Mesendoderm (in vitro differentiated cells): ENCODE measurements around the gene SEC61B. TPM values are rescaled to one million over a fixed set of nuclear protein-coding genes. Genes with fewer than 3 reads are reported as not detected.

Source experiments
- DNase-seq: peaks from one replicate; pipeline ENCODE4 v3.0.0; 2013
- H2AK5ac ChIP-seq: 2 replicates; pipeline ENCODE4 v1.6.1; 2013; ENCODE audit warnings: low read length, inconsistent platforms
- H2BK120ac ChIP-seq: 2 replicates; pipeline ENCODE4 v1.6.1; 2013; ENCODE audit warnings: low read depth, mild to moderate bottlenecking, low read length, moderate library complexity, mixed read lengths
- H2BK15ac ChIP-seq: replicated peaks from 2 replicates; pipeline ENCODE4 v1.6.1; 2013; ENCODE audit warnings: low read depth, mild to moderate bottlenecking, moderate library complexity
- H2BK5ac ChIP-seq: 2 replicates; pipeline ENCODE4 v1.6.1; 2013; ENCODE audit warnings: low read length, inconsistent platforms
- H3K18ac ChIP-seq: 2 replicates; pipeline ENCODE4 v1.6.1; 2013; ENCODE audit warnings: mild to moderate bottlenecking, low read length, mixed read lengths
- H3K23ac ChIP-seq: one replicate; pipeline ENCODE4 v1.6.1; 2013; ENCODE audit warnings: low read length
- H3K27ac ChIP-seq: 2 replicates; pipeline ENCODE4 v1.5.1; 2013; ENCODE audit warnings: low read depth, mild to moderate bottlenecking, inconsistent platforms, low read length, moderate library complexity
- H3K27me3 ChIP-seq: 2 replicates; pipeline ENCODE4 v1.6.1; 2013; ENCODE audit warnings: low read length, control low read depth, mild to moderate bottlenecking, inconsistent platforms; ENCODE audit not compliant: insufficient read depth, poor library complexity
- H3K36me3 ChIP-seq: 2 replicates; pipeline ENCODE4 v1.6.1; 2013; ENCODE audit warnings: low read length, inconsistent platforms; ENCODE audit not compliant: control insufficient read depth, insufficient read depth
- H3K4ac ChIP-seq: one replicate; pipeline ENCODE4 v1.6.1; 2013; ENCODE audit warnings: low read depth, mild to moderate bottlenecking, low read length, moderate library complexity
- H3K4me1 ChIP-seq: 2 replicates; pipeline ENCODE4 v1.6.1; 2013; ENCODE audit warnings: low read depth, low read length, inconsistent platforms; ENCODE audit not compliant: control insufficient read depth
- H3K4me2 ChIP-seq: 2 replicates; pipeline ENCODE4 v1.6.1; 2013; ENCODE audit warnings: low read length
- H3K4me3 ChIP-seq: 2 replicates; pipeline ENCODE4 v1.5.1; 2013; ENCODE audit warnings: mild to moderate bottlenecking, low read length
- H3K56ac ChIP-seq: one replicate; pipeline ENCODE4 v1.6.1; 2013; ENCODE audit warnings: low read length
- H3K79me1 ChIP-seq: 2 replicates; pipeline ENCODE4 v1.6.1; 2013; ENCODE audit warnings: low read length, inconsistent platforms
- H3K79me2 ChIP-seq: 2 replicates; pipeline ENCODE4 v1.6.1; 2013; ENCODE audit warnings: mild to moderate bottlenecking, low read length; ENCODE audit not compliant: control insufficient read depth, insufficient read depth
- H3K9ac ChIP-seq: 2 replicates; pipeline ENCODE4 v1.6.1; 2013; ENCODE audit warnings: low read length, inconsistent platforms
- H4K5ac ChIP-seq: one replicate; pipeline ENCODE4 v1.6.1; 2013; ENCODE audit warnings: low read length
- H4K8ac ChIP-seq: one replicate; pipeline ENCODE4 v1.6.1; 2013; ENCODE audit warnings: low read depth, mild to moderate bottlenecking, control low read depth, low read length, moderate library complexity
- WGBS: extraction: QIAGEN DNeasy Blood & Tissue Kit; methylation state at CpG from one replicate; pipeline ENCODE4 v1.1.7; 2013; ENCODE audit warnings: low lambda C conversion rate, missing lambda C conversion rate; ENCODE audit not compliant: insufficient coverage; ENCODE audit errors: extremely low coverage; 5-methylcytosine and 5-hydroxymethylcytosine counted together
- small RNA-seq: library from polyadenylated mRNA; stranded (forward); fragments of <200 nt; extraction: miRNeasy Mini kit (QIAGEN cat#:217004); gene quantifications from one replicate; pipeline ENCODE3, GENCODE V24; 2013; ENCODE audit not compliant: insufficient read depth

The SEC61B gene

DNA sequence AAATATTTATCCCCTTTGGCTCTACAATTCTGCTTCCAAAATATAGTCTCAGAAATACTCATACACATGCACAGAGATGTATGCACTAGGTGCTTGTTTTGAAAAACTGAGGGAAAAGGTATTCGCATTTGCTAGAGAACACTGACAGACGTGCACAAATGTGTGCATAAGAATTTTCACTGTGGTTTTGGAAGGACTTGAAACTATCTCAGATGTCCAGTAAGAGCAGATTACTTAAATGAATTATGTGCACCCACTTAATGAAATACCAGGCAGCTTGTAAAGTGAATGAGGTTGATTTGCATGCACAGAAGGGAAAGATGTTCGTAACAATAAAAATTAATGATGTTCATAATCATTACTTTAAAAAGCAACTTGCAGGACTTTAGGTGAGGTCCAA is 48.4 kb downstream of the SEC61B start:
- Histone ChIP-seq H4K8ac (no peak overlapping the region), H3K79me1 (no peaks in the 10 kb centered on the region), H3K27me3 (no peaks in the 10 kb centered on the region), H3K18ac (no peak overlapping the region), H3K23ac (no peak overlapping the region), H3K9ac (no peak overlapping the region), H2AK5ac (no peak overlapping the region), H3K79me2 (no peaks in the 10 kb centered on the region), H3K4me1 (no peaks in the 10 kb centered on the region), H3K36me3 (no peaks in the 10 kb centered on the region), H3K4me3 (no peak overlapping the region), H3K4ac (no peak overlapping the region), H3K27ac (no peak overlapping the region), H4K5ac (no peak overlapping the region), H2BK15ac (no peak overlapping the region), H3K56ac (no peak overlapping the region), H3K4me2 (no peak overlapping the region), H2BK120ac (no peak overlapping the region), H2BK5ac (no peak overlapping the region)
- no peak for DNase-seq
- no CpG with 5 or more reads among the region's 3 CpGs for WGBS

DNA sequence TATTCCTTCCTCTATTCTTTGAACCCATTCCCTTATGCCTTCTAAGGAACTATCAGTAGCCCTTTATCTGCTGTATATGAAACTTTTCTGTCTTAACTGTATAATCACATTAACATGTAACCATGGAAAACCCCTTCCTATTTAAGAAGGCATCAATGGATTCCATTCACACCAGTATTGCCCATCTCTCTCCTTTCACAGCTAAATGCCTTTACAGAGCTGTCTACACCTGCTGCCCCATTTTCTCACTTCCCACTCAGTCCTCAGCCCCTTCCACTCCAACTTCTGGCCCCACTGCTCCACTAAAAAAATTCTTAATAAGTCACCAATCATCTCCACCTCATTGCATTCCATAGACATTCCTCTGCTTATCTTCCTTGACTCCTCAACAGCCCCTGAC is 50.8 kb downstream of the SEC61B start:
- no peak overlapping the region for H4K5ac ChIP-seq
- H2BK15ac ChIP-seq: no peak overlapping the region
- H3K36me3 ChIP-seq: no peaks in the 10 kb centered on the region
- no peak overlapping the region for H3K56ac ChIP-seq
- H3K79me2 ChIP-seq: no peaks in the 10 kb centered on the region
- H4K8ac ChIP-seq: no peak overlapping the region
- H3K27ac ChIP-seq: no peak overlapping the region
- no peak overlapping the region for H3K9ac ChIP-seq
- H3K23ac ChIP-seq: no peak overlapping the region
- H3K18ac ChIP-seq: no peak overlapping the region
- H3K4ac ChIP-seq: no peak overlapping the region
- no peak overlapping the region for H3K4me3 ChIP-seq
- H3K4me1 ChIP-seq: no peaks in the 10 kb centered on the region
- no peak overlapping the region for H2BK5ac ChIP-seq
- H3K27me3 ChIP-seq: no peaks in the 10 kb centered on the region
- H2AK5ac ChIP-seq: no peak overlapping the region
- H3K4me2 ChIP-seq: no peak overlapping the region
- no peak for DNase-seq
- no peaks in the 10 kb centered on the region for H3K79me1 ChIP-seq
- no peak overlapping the region for H2BK120ac ChIP-seq

DNA sequence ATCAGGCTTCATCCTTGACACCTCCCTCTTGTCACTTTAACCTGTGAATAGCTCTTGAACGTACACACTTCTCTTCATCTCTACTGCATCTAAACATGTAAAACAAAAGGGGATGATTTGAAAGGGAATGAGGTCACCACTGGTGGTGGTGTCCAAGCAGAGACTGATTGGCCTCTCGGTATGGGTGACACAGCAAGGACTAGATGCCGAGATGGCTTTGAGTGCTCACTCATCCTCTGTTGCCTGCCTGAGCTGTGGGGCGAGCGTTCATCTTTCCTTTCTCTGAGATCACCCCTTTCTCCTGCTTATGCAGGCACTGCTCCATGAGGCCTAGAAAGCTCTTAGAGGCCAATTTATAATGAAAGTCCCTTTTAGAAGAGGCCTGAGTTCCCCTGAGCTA is 51.9 kb downstream of the SEC61B start:
- Histone ChIP-seq H2BK5ac (no peak overlapping the region), H3K27ac (no peak overlapping the region), H2AK5ac (no peak overlapping the region), H4K5ac (no peak overlapping the region), H3K4me2 (no peak overlapping the region), H2BK15ac (no peak overlapping the region), H3K4me3 (no peak overlapping the region), H3K23ac (no peak overlapping the region), H2BK120ac (no peak overlapping the region), H3K4me1 (no peaks in the 10 kb centered on the region), H3K36me3 (no peaks in the 10 kb centered on the region), H3K56ac (no peak overlapping the region), H3K18ac (no peak overlapping the region), H3K9ac (no peak overlapping the region), H3K27me3 (no peaks in the 10 kb centered on the region), H3K79me1 (no peaks in the 10 kb centered on the region), H3K79me2 (no peaks in the 10 kb centered on the region), H3K4ac (no peak overlapping the region), H4K8ac (no peak overlapping the region)
- no CpG with 5 or more reads among the region's 5 CpGs for WGBS
- no peak for DNase-seq

DNA sequence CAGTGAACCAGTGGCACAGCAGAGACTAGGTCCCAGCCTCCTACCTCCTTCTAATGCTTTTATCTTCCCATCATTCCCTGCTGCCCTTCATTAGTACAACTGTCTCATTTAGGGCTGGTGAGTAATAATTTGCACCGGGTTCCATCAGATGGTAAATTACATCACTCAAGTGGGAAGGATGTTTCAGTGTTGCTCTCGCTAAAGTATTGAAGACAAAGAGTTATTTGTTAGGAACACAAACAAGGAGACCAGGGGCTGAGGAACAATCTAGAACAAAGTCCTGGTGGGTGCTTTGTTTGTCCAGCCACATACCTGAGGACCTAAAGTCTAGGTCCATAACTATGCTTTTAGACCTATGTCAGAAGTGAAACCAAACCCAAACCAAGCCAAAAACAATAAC is 52.4 kb downstream of the SEC61B start:
- no peak overlapping the region for H2BK120ac ChIP-seq
- no peak overlapping the region for H3K4me3 ChIP-seq
- H3K23ac ChIP-seq: no peak overlapping the region
- H3K79me2 ChIP-seq: no peaks in the 10 kb centered on the region
- no peaks in the 10 kb centered on the region for H3K79me1 ChIP-seq
- H2BK5ac ChIP-seq: no peak overlapping the region
- H2AK5ac ChIP-seq: no peak overlapping the region
- H3K56ac ChIP-seq: no peak overlapping the region
- no CpG with 5 or more reads among the region's 2 CpGs for WGBS
- no peaks in the 10 kb centered on the region for H3K27me3 ChIP-seq
- H3K36me3 ChIP-seq: no peaks in the 10 kb centered on the region
- no peak overlapping the region for H3K9ac ChIP-seq
- no peak overlapping the region for H3K4ac ChIP-seq
- no peak overlapping the region for H4K5ac ChIP-seq
- no peak for DNase-seq
- H4K8ac ChIP-seq: no peak overlapping the region
- H3K4me2 ChIP-seq: no peak overlapping the region
- no peak overlapping the region for H2BK15ac ChIP-seq
- H3K18ac ChIP-seq: no peak overlapping the region
- H3K4me1 ChIP-seq: no peaks in the 10 kb centered on the region
- no peak overlapping the region for H3K27ac ChIP-seq

Small RNA genes within 50 kb of the gene (small RNA-seq; reads per million reads assigned to genes)
- not detected for gene RN7SL794P
